T-helper 2 cell (primary cell): ENCODE results near the gene ZNF474.
A peak's percentile ranks its signal among the peaks of the same experiment; 100 is the strongest.

Source experiments
- DNase-seq, 5 experiments: peaks; one replicate each; pipeline versions ENCODE4 v3.0.0 to v3.0.0-alpha.2; 2012 to 2022

ZNF474 gene

GRCh38 chr5:122154910-122155309, 25.6 kb downstream of the ZNF474 start:
- no peak for DNase-seq

- no peak for DNase-seq
Measured at GRCh38 chr5:122155546-122155945, 26.2 kb downstream of the ZNF474 start.

- peak in 1 of 5 experiments; percentile 6 for DNase-seq
Measured at GRCh38 chr5:122156724-122157325, 27.5 kb downstream of the ZNF474 start.

GRCh38 chr5:122162100-122162638, 32.8 kb downstream of the ZNF474 start:
- DNase-seq: no peak

GRCh38 chr5:122163121-122164069, 34.0 kb downstream of the ZNF474 start:
- DNase-seq: no peak

- DNase-seq: no peak
Measured at GRCh38 chr5:122164070-122164435, 34.7 kb downstream of the ZNF474 start.

GRCh38 chr5:122164831-122165558, 35.6 kb downstream of the ZNF474 start:
- DNase-seq: no peak

- no peak for DNase-seq
Measured at GRCh38 chr5:122165559-122166078, 36.3 kb downstream of the ZNF474 start.

GRCh38 chr5:122169350-122170103, 40.2 kb downstream of the ZNF474 start:
- no peak for DNase-seq

- no peak for DNase-seq
Measured at GRCh38 chr5:122170620-122171019, 41.3 kb downstream of the ZNF474 start.

GRCh38 chr5:122172207-122172606, 42.9 kb downstream of the ZNF474 start:
- no peak for DNase-seq

GRCh38 chr5:122173474-122174415, 44.4 kb downstream of the ZNF474 start:
- no peak for DNase-seq

GRCh38 chr5:122175091-122175490, 45.7 kb downstream of the ZNF474 start:
- DNase-seq: no peak

GRCh38 chr5:122175852-122176251, 46.5 kb downstream of the ZNF474 start:
- no peak for DNase-seq

- DNase-seq: no peak
Measured at GRCh38 chr5:122177161-122177560, 47.8 kb downstream of the ZNF474 start.

GRCh38 chr5:122179701-122180100, 50.4 kb downstream of the ZNF474 start:
- no peak for DNase-seq

- DNase-seq: no peak
Measured at GRCh38 chr5:122180146-122180712, 50.9 kb downstream of the ZNF474 start.

GRCh38 chr5:122180863-122181548, 51.7 kb downstream of the ZNF474 start:
- DNase-seq: no peak

- DNase-seq: no peak
Measured at GRCh38 chr5:122181863-122182262, 52.5 kb downstream of the ZNF474 start.

- no peak for DNase-seq
Measured at GRCh38 chr5:122182491-122182921, 53.2 kb downstream of the ZNF474 start.
